ENCODE measurements around the gene CDC6.

CDC6 gene

GRCh38 chr17:40298726-40299125 is 11.0 kb downstream of the CDC6 start:
- TF ChIP-seq USF1 (IDR thresholded peaks at IDR 0.05): no peak
- no peak for TF ChIP-seq ZBTB7A (IDR thresholded peaks at IDR 0.05; ENCODE audit: low read depth)
- no peak for TF ChIP-seq NFIC (IDR thresholded peaks at IDR 0.05)
- no peak for TF ChIP-seq CREB1 (IDR thresholded peaks at IDR 0.05; ENCODE audit: low read depth)
- TF ChIP-seq TEAD4 (IDR thresholded peaks at IDR 0.05): no peak
- no peak for TF ChIP-seq EP300 (IDR thresholded peaks at IDR 0.05; ENCODE audit: borderline replicate concordance)
- TF ChIP-seq MAX (IDR thresholded peaks at IDR 0.05): no peak
- TF ChIP-seq, protein P1, sequence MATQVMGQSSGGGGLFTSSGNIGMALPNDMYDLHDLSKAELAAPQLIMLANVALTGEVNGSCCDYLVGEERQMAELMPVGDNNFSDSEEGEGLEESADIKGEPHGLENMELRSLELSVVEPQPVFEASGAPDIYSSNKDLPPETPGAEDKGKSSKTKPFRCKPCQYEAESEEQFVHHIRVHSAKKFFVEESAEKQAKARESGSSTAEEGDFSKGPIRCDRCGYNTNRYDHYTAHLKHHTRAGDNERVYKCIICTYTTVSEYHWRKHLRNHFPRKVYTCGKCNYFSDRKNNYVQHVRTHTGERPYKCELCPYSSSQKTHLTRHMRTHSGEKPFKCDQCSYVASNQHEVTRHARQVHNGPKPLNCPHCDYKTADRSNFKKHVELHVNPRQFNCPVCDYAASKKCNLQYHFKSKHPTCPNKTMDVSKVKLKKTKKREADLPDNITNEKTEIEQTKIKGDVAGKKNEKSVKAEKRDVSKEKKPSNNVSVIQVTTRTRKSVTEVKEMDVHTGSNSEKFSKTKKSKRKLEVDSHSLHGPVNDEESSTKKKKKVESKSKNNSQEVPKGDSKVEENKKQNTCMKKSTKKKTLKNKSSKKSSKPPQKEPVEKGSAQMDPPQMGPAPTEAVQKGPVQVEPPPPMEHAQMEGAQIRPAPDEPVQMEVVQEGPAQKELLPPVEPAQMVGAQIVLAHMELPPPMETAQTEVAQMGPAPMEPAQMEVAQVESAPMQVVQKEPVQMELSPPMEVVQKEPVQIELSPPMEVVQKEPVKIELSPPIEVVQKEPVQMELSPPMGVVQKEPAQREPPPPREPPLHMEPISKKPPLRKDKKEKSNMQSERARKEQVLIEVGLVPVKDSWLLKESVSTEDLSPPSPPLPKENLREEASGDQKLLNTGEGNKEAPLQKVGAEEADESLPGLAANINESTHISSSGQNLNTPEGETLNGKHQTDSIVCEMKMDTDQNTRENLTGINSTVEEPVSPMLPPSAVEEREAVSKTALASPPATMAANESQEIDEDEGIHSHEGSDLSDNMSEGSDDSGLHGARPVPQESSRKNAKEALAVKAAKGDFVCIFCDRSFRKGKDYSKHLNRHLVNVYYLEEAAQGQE (IDR thresholded peaks at IDR 0.05; ENCODE audit: low read depth): no peak
- TF ChIP-seq EGR1 (IDR thresholded peaks at IDR 0.05): no peak
- TF ChIP-seq YY1 (IDR thresholded peaks at IDR 0.05; ENCODE audit: low read depth): no peak
- no peak for TF ChIP-seq RAD21 (IDR thresholded peaks at IDR 0.05; ENCODE audit: low read depth)
- TF ChIP-seq TCF12 (IDR thresholded peaks at IDR 0.05; ENCODE audit: low read depth): no peak
- no peak for TF ChIP-seq TAF1 (IDR thresholded peaks at IDR 0.05; ENCODE audit: low read depth)
- no peak for TF ChIP-seq CEBPB (IDR thresholded peaks at IDR 0.05)
- no peak for TF ChIP-seq FOXM1 (IDR thresholded peaks at IDR 0.05; ENCODE audit: borderline replicate concordance, low read depth)

DNA sequence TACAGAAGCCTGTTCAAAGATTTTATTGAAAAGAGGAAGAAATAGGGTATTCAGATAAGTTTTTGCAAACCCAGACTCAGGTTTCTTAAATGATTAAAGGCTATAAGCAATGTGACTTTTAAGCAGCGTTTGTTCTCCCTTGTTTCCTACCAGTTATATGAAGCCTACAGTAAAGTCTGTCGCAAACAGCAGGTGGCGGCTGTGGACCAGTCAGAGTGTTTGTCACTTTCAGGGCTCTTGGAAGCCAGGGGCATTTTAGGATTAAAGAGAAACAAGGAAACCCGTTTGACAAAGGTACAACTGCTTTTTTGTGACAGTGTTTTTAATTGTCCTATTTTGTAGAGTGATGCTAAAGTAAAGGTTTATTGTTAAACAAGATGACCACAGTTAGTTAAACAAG is 13.6 kb downstream of the CDC6 start:
- TF ChIP-seq EGR1 (IDR thresholded peaks at IDR 0.05) (no peak), ZBTB7A (IDR thresholded peaks at IDR 0.05; ENCODE audit: low read depth) (no peak), RAD21 (IDR thresholded peaks at IDR 0.05; ENCODE audit: low read depth) (peak; percentile 35; the same call in 1 of the 2 replicates)

GRCh38 chr17:40303009-40303657 is 15.5 kb downstream of the CDC6 start:
- no peak for TF ChIP-seq CEBPB (IDR thresholded peaks at IDR 0.05)
- TF ChIP-seq YY1 (IDR thresholded peaks at IDR 0.05; ENCODE audit: low read depth): no peak
- TF ChIP-seq RAD21 (IDR thresholded peaks at IDR 0.05; ENCODE audit: low read depth): peak; percentile 82

- TF ChIP-seq YY1 (IDR thresholded peaks at IDR 0.05; ENCODE audit: low read depth): no peak
- TF ChIP-seq NFIC (IDR thresholded peaks at IDR 0.05): 0 out of 2 replicates have a peak, but pooled peaks have one; percentile 24
Observed at GRCh38 chr17:40303708-40304551, 16.3 kb downstream of the CDC6 start.

DNA sequence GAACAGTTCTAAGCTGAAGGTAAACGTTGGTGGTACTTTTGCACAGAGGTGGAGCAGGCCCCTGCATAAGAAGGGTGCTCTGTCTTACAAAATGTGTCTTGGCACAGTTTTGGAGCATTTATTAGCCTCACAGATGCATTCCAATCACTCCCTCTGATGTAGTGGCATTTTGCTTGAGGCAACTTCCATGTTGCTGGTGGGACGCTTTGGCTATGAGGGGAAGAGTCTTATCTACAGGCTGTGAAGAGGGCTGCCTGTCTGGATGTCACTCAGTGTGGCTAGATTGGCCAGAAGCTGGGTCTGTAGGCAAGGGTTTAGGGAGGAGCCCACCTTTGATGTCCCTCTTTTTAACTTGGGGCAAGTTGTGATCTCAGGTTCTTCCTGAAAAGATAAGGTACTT is 18.7 kb downstream of the CDC6 start:
- TF ChIP-seq TAF1 (IDR thresholded peaks at IDR 0.05; ENCODE audit: low read depth): no peak
- TF ChIP-seq FOXM1 (IDR thresholded peaks at IDR 0.05; ENCODE audit: borderline replicate concordance, low read depth): no peak
- TF ChIP-seq NFIC (IDR thresholded peaks at IDR 0.05): no peak
- no peak for TF ChIP-seq CEBPB (IDR thresholded peaks at IDR 0.05)
- no peak for TF ChIP-seq YY1 (IDR thresholded peaks at IDR 0.05; ENCODE audit: low read depth)
- no peak for TF ChIP-seq CREB1 (IDR thresholded peaks at IDR 0.05; ENCODE audit: low read depth)
- TF ChIP-seq ZBTB7A (IDR thresholded peaks at IDR 0.05; ENCODE audit: low read depth): no peak
- TF ChIP-seq MAX (IDR thresholded peaks at IDR 0.05): no peak
- no peak for TF ChIP-seq EP300 (IDR thresholded peaks at IDR 0.05; ENCODE audit: borderline replicate concordance)
- TF ChIP-seq RAD21 (IDR thresholded peaks at IDR 0.05; ENCODE audit: low read depth): no peak
- no peak for TF ChIP-seq USF1 (IDR thresholded peaks at IDR 0.05)
- no peak for TF ChIP-seq EGR1 (IDR thresholded peaks at IDR 0.05)
- TF ChIP-seq TEAD4 (IDR thresholded peaks at IDR 0.05): no peak
- no peak for TF ChIP-seq TCF12 (IDR thresholded peaks at IDR 0.05; ENCODE audit: low read depth)
- TF ChIP-seq, protein P1 (IDR thresholded peaks at IDR 0.05; ENCODE audit: low read depth): no peak
